ENCODE measurements around the gene ZNRF2. TPM values are rescaled to one million over a fixed set of nuclear protein-coding genes. Genes with fewer than 3 reads are reported as not detected.

The ZNRF2 gene
- total and polyA plus RNA-seq, 2 of the 4 experiments (the other 2 are of a cell fraction) = 0.31 to 0.54 TPM

- Histone ChIP-seq H4K8ac (ENCODE audit: low read depth in 2 of 2, low read length in 2 of 2) (no peak overlapping the region), H3K27ac (ENCODE audit: insufficient read depth, low read length) (no peak overlapping the region), H2AK5ac (ENCODE audit: low read depth, low read length) (no peak overlapping the region), H3K9me3 (ENCODE audit: control insufficient read depth, insufficient read depth, low read length) (no peaks in the 10 kb centered on the region), H4K5ac (ENCODE audit: low read depth, low read length) (no peak overlapping the region), H3K79me1 (ENCODE audit: low read depth in 1 of 2, low read length in 2 of 2) (no peaks in the 10 kb centered on the region; a peak in 1 of 4 replicates), H4K20me1 (ENCODE audit: insufficient read depth, low read length) (no peaks in the 10 kb centered on the region), H2BK15ac (ENCODE audit: low read depth, low read length) (no peak overlapping the region), H4K91ac (ENCODE audit: insufficient read depth, low read depth, low read length) (no peak overlapping the region), H3K4ac (ENCODE audit: low read depth, low read length) (no peak overlapping the region), H3K9me1 (ENCODE audit: insufficient read depth, low read length) (no peaks in the 10 kb centered on the region), H3K14ac (replicated peaks; ENCODE audit: low read depth, low read length) (no peak overlapping the region), H2BK5ac (ENCODE audit: low read depth, low read length, poor library complexity, severe bottlenecking) (no peak overlapping the region), H3K4me3 (ENCODE audit: insufficient read depth, low read depth, low read length) (no peak overlapping the region), H2BK120ac (ENCODE audit: low read depth, low read length) (no peak overlapping the region), H3K23ac (ENCODE audit: low read depth, low read length) (no peak overlapping the region), H2AFZ (replicated peaks; ENCODE audit: low read length, poor library complexity) (no peak overlapping the region), H3K27me3 (ENCODE audit: control insufficient read depth, insufficient read depth, low read length) (no peaks in the 10 kb centered on the region), H2AK9ac (replicated peaks; ENCODE audit: low read depth, low read length, poor library complexity) (no peak overlapping the region), H2BK20ac (ENCODE audit: low read depth, low read length) (no peak overlapping the region), H3K4me2 (ENCODE audit: low read depth, low read length) (peak overlapping the region; percentile 61), H3K9ac (ENCODE audit: low read depth, low read length) (no peak overlapping the region), H3K36me3 (ENCODE audit: control insufficient read depth, insufficient read depth, low read length) (no peaks in the 10 kb centered on the region), H3K18ac (ENCODE audit: low read depth, low read length) (no peak overlapping the region), H3K4me1 (ENCODE audit: control insufficient read depth, insufficient read depth, low read length) (no peaks in the 10 kb centered on the region), H3K56ac (ENCODE audit: extremely low read depth, insufficient read depth, low read length) (no peak overlapping the region)
- POLR2A ChIA-PET (ENCODE audit: unreplicated experiment) = no interaction called here
- in situ Hi-C loops (cut with MboI; ENCODE audit: low sequenced_read_pairs) = no loop called here
- no CpG with 5 or more reads among the region's 2 CpGs for WGBS, 2 experiments (ENCODE audit: extremely low coverage in 2 of 2, insufficient read length in 1 of 2)
- dilution Hi-C loops (cut with HindIII; ENCODE audit: low sequenced_read_pairs, unreplicated experiment) = no loop called here
- no peak for TF ChIP-seq RFX5 (IDR thresholded peaks at IDR 0.05; ENCODE audit: low read depth, low read length)
- TF ChIP-seq FOS (IDR thresholded peaks at IDR 0.05; ENCODE audit: low read depth, low read length) = no peak
- TF ChIP-seq BHLHE40 (IDR thresholded peaks at IDR 0.05; ENCODE audit: low read depth, low read length) = no peak
- no peak for TF ChIP-seq RCOR1 (IDR thresholded peaks at IDR 0.05; ENCODE audit: insufficient replicate concordance, low read length)
- TF ChIP-seq POLR2A (IDR thresholded peaks at IDR 0.05; ENCODE audit: low read depth, low read length) = no peak
- TF ChIP-seq RAD21 (IDR thresholded peaks at IDR 0.05; ENCODE audit: low read length) = no peak
- TF ChIP-seq USF2 (IDR thresholded peaks at IDR 0.05; ENCODE audit: low read depth, low read length) = no peak
- TF ChIP-seq, protein P1, sequence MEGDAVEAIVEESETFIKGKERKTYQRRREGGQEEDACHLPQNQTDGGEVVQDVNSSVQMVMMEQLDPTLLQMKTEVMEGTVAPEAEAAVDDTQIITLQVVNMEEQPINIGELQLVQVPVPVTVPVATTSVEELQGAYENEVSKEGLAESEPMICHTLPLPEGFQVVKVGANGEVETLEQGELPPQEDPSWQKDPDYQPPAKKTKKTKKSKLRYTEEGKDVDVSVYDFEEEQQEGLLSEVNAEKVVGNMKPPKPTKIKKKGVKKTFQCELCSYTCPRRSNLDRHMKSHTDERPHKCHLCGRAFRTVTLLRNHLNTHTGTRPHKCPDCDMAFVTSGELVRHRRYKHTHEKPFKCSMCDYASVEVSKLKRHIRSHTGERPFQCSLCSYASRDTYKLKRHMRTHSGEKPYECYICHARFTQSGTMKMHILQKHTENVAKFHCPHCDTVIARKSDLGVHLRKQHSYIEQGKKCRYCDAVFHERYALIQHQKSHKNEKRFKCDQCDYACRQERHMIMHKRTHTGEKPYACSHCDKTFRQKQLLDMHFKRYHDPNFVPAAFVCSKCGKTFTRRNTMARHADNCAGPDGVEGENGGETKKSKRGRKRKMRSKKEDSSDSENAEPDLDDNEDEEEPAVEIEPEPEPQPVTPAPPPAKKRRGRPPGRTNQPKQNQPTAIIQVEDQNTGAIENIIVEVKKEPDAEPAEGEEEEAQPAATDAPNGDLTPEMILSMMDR (conservative IDR thresholded peaks at IDR 0.05; ENCODE audit: low read depth, low read length) = no peak
- no peak for TF ChIP-seq CHD1 (IDR thresholded peaks at IDR 0.05; ENCODE audit: low read depth, low read length)
- no peak for TF ChIP-seq MAFK (IDR thresholded peaks at IDR 0.05; ENCODE audit: low read depth, low read length)
- TF ChIP-seq MXI1 (IDR thresholded peaks at IDR 0.05; ENCODE audit: borderline replicate concordance, low read depth, low read length) = no peak
- no peak for TF ChIP-seq NFE2L2 (IDR thresholded peaks at IDR 0.05; ENCODE audit: low read depth, low read length)
- TF ChIP-seq CEBPB (IDR thresholded peaks at IDR 0.05; ENCODE audit: low read depth, low read length) = no peak
- TF ChIP-seq ELK1 (IDR thresholded peaks at IDR 0.05; ENCODE audit: borderline replicate concordance, low read depth, low read length) = no peak
- no peak for TF ChIP-seq MAZ (IDR thresholded peaks at IDR 0.05; ENCODE audit: borderline replicate concordance, low read depth, low read length)
- TF ChIP-seq SMC3 (IDR thresholded peaks at IDR 0.05; ENCODE audit: low read depth, low read length) = no peak
- intact Hi-C loops (cut with micrococcal nuclease) = no loop called here
- no peak for DNase-seq
- ATAC-seq (ENCODE audit: low read depth) = no peak
- CTCF ChIA-PET = interaction anchor here (0.7 kb wide), 1 partner anchor 231 kb away, joined by 3 read pairs; no protein-coding TSS in a partner anchor
- BruUV-seq (replicated peaks) = no TSS peak
Measured at GRCh38 chr7:30321882-30322192, 37.4 kb downstream of the ZNRF2 start.

Measured in IMR-90 (cell line).